CD4-positive, alpha-beta T cell (primary cell): ENCODE measurements around the gene NKD1. TPM values are rescaled to one million over a fixed set of nuclear protein-coding genes. Genes with fewer than 3 reads are reported as not detected.

Experiments
- ATAC-seq: fragments of 200-7000 bp; cut with Tn5 transposase; one replicate; pipeline ENCODE4 v1.10.0; 2022; ENCODE audit warnings: mild to moderate bottlenecking; ENCODE audit not compliant: poor library complexity
- CTCF ChIA-PET: fragments of 350-600 bp; sonication (Branson Sonifier 250); formaldehyde crosslinking; loops from one replicate; lab custom pipeline; 2021; ENCODE audit warnings: antibody characterized with exemption, inconsistent platforms; lab: Charles Lee
- POLR2A ChIA-PET: fragments of 350-600 bp; sonication (Branson Sonifier 250); formaldehyde crosslinking; loops from one replicate; lab custom pipeline; 2021; ENCODE audit warnings: antibody characterized with exemption, inconsistent platforms; lab: Charles Lee
- DNase-seq, 14 experiments: peaks; one replicate each; pipeline ENCODE4 v3.0.0-alpha.2; 2013 to 2020; ENCODE audit warnings: mixed read lengths in 2 of 14
- H3K27ac ChIP-seq, 2 donors: one replicate each; pipeline versions ENCODE4 v1.5.1 to v1.7.0; 2013; ENCODE audit warnings: low read length in 2 of 2, low read depth in 1 of 2, mild to moderate bottlenecking in 1 of 2
- H3K27me3 ChIP-seq, 2 experiments: 1 replicate in 1 of 2; 2 replicates in 1 of 2; pipeline versions ENCODE4 v1.6.1 to v1.7.0; 2013; ENCODE audit warnings: low read length in 2 of 2, control low read depth in 1 of 2, mild to moderate bottlenecking in 1 of 2, moderate library complexity in 1 of 2; ENCODE audit not compliant: insufficient read depth in 2 of 2, control insufficient read depth in 1 of 2
- H3K36me3 ChIP-seq: one replicate; pipeline ENCODE4 v1.6.1; 2013; ENCODE audit warnings: low read length, control low read depth; ENCODE audit not compliant: insufficient read depth
- H3K4me1 ChIP-seq: one replicate; pipeline ENCODE4 v1.6.1; 2013; ENCODE audit warnings: low read length, control low read depth; ENCODE audit not compliant: insufficient read depth
- H3K4me3 ChIP-seq: one replicate; pipeline ENCODE4 v1.5.1; 2013; ENCODE audit warnings: mild to moderate bottlenecking, low read length, moderate library complexity
- H3K9me3 ChIP-seq, 2 experiments: 1 replicate in 1 of 2; 2 replicates in 1 of 2; pipeline versions ENCODE4 v1.6.1 to v1.7.0; 2013; ENCODE audit warnings: low read length in 2 of 2, mild to moderate bottlenecking in 2 of 2, control low read depth in 1 of 2, moderate library complexity in 1 of 2; ENCODE audit not compliant: control insufficient read depth in 1 of 2, insufficient read depth in 1 of 2
- H3K27ac Mint-ChIP-seq: one replicate; pipeline ENCODE4 v1.8.0; 2020; ENCODE audit warnings: mixed read lengths
- H3K27me3 Mint-ChIP-seq: one replicate; pipeline ENCODE4 v1.8.0; 2021; ENCODE audit warnings: mixed read lengths
- H3K36me3 Mint-ChIP-seq: one replicate; pipeline ENCODE4 v1.8.0; 2021; ENCODE audit warnings: low read depth, mixed read lengths
- H3K4me1 Mint-ChIP-seq: one replicate; pipeline ENCODE4 v1.8.0; 2021; ENCODE audit warnings: low read depth, mixed read lengths
- H3K4me3 Mint-ChIP-seq: one replicate; pipeline ENCODE4 v1.8.0; 2020; ENCODE audit warnings: mild to moderate bottlenecking, mixed read lengths
- H3K9me3 Mint-ChIP-seq: one replicate; pipeline ENCODE4 v1.8.0; 2020; ENCODE audit warnings: mixed read lengths
- intact Hi-C, 2 experiments: fragments of 100-400 bp; cut with DNase I in 1 of 2; cut with micrococcal nuclease in 1 of 2; formaldehyde crosslinking; loops; one replicate each; pipeline versions ENCODE4 v1.15.1 to v1.9.0; 2023 to 2025; cut with DNase I, micrococcal nuclease
- total RNA-seq, 174 experiments: library from RNA in 2 of 174; stranded (reverse) in 2 of 174; gene quantifications; one replicate each; pipeline ENCODE4 v1.2.3 and lab custom pipeline; 2021 to 2026
- TF ChIP-seq, protein P1 (sequence below): fragments of 200-600 bp; IDR thresholded peaks from one replicate; pipeline ENCODE4 v1.8.0; 2022; ENCODE audit warnings: antibody characterized with exemption, mild to moderate bottlenecking

NKD1 gene
- total RNA-seq, 2 experiments from 2014 or later: 6.1 to 9.8 TPM

DNA sequence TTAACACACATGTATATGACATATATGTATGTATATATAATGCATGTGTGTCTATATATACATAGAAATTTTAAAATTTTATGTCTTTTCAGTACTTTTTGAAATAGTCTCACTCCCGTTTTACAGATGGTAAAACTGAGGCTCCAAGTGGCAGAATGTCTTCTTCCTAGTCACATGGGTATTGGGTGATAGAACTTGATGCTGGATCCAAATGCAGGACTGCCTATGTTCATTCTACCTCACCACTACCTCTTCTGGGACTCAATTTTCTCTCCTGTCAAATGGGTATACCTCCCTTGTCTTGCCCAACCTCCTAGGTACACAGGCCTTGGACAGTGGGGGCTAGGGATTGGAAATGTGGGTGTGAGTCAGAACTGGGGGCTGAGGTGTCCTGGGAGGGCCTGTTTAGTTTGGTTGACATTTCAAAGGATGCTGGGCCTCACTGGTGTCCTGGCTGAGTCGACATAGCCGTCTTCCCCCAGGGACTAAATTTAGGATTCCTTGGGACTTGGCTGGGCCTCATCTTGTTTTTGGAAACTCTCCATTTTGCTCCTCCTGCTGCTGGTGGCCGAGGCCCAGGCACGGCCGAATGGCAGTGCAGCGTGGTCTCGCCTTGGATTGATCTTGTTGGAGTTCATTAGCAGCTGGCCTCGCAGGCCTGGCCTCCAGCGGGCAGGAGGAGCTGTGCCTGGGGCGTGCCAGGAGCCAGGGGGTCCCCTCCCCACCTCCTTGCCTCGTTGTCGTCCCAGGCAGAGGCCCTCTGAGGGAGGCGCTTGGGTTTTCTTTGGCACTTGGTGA is 25.9 kb downstream of the NKD1 start:
- H3K9me3 ChIP-seq: peaks cover 0 to 3% of the 10 kb centered on the region in 2 experiments
- no peak for DNase-seq
- no peaks in the 10 kb centered on the region for H3K4me1 ChIP-seq
- Mint-ChIP-seq H3K27ac (peak overlapping the region; percentile 52), H3K27me3 (no peaks in the 10 kb centered on the region), H3K4me3 (no peak overlapping the region), H3K9me3 (no peaks in the 10 kb centered on the region), H3K36me3 (peaks cover 33% of the 10 kb centered on the region), H3K4me1 (peaks cover 9% of the 10 kb centered on the region)
- no peak overlapping the region for H3K27ac ChIP-seq
- CTCF ChIA-PET: interaction anchor here (0.7 kb wide), 1 partner anchor 54 kb away, joined by 3 read pairs; no protein-coding TSS in a partner anchor
- no peak overlapping the region for H3K4me3 ChIP-seq
- no peaks in the 10 kb centered on the region for H3K27me3 ChIP-seq
- H3K36me3 ChIP-seq: peaks cover 3% of the 10 kb centered on the region
- no peak for ATAC-seq
- POLR2A ChIA-PET: no interaction called here
- TF ChIP-seq, protein P1, sequence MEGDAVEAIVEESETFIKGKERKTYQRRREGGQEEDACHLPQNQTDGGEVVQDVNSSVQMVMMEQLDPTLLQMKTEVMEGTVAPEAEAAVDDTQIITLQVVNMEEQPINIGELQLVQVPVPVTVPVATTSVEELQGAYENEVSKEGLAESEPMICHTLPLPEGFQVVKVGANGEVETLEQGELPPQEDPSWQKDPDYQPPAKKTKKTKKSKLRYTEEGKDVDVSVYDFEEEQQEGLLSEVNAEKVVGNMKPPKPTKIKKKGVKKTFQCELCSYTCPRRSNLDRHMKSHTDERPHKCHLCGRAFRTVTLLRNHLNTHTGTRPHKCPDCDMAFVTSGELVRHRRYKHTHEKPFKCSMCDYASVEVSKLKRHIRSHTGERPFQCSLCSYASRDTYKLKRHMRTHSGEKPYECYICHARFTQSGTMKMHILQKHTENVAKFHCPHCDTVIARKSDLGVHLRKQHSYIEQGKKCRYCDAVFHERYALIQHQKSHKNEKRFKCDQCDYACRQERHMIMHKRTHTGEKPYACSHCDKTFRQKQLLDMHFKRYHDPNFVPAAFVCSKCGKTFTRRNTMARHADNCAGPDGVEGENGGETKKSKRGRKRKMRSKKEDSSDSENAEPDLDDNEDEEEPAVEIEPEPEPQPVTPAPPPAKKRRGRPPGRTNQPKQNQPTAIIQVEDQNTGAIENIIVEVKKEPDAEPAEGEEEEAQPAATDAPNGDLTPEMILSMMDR: no peak
- intact Hi-C loops: no loop called here

DNA sequence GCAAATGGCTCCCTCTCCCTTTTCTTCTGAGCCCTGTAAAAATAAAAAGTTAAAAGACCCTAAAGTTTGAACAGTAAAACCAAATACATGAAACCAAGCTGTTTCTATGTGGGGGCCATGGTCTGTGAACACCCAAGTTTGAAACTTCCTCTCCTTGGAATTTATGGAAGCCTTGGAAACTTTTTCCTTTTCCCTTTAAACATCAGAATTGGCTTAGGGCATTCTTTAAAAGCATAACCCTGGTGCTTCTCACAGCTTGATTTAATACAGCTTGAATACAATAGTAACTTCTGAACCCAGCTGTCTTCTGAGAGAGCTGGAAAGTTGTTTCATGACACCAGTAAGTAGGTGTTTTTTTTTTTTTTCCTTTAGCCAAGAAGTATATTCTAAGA is 26.5 kb downstream of the NKD1 start:
- TF ChIP-seq, protein P1: no peak
- peaks cover 9% of the 10 kb centered on the region for H3K4me1 Mint-ChIP-seq
- H3K9me3 Mint-ChIP-seq: no peaks in the 10 kb centered on the region
- peaks cover 31% of the 10 kb centered on the region for H3K36me3 Mint-ChIP-seq
- no peak overlapping the region for H3K4me3 Mint-ChIP-seq
- Histone ChIP-seq H3K9me3 (peaks cover 0 to 5% of the 10 kb centered on the region in 2 experiments), H3K27me3 (no peaks in the 10 kb centered on the region), H3K27ac (no peak overlapping the region), H3K4me1 (no peaks in the 10 kb centered on the region), H3K36me3 (peaks cover 4% of the 10 kb centered on the region), H3K4me3 (no peak overlapping the region)
- ChIA-PET CTCF (interaction anchor here (0.7 kb wide), 1 partner anchor 53 kb away, joined by 3 read pairs; no protein-coding TSS in a partner anchor), POLR2A (no interaction called here)
- DNase-seq (no peak), ATAC-seq (no peak)
- H3K27ac Mint-ChIP-seq: no peak overlapping the region
- no peaks in the 10 kb centered on the region for H3K27me3 Mint-ChIP-seq
- intact Hi-C loops: no loop called here

- ChIA-PET CTCF (no interaction called here), POLR2A (no interaction called here)
- Mint-ChIP-seq H3K4me1 (peaks cover 9% of the 10 kb centered on the region), H3K36me3 (peaks cover 28% of the 10 kb centered on the region), H3K27me3 (no peaks in the 10 kb centered on the region), H3K9me3 (no peaks in the 10 kb centered on the region), H3K27ac (no peak overlapping the region), H3K4me3 (no peak overlapping the region)
- TF ChIP-seq, protein P1: no peak
- H3K4me1 ChIP-seq: no peaks in the 10 kb centered on the region
- H3K9me3 ChIP-seq: peaks cover 0 to 5% of the 10 kb centered on the region in 2 experiments
- no peak overlapping the region for H3K4me3 ChIP-seq
- intact Hi-C loops: no loop called here
- H3K27me3 ChIP-seq: no peaks in the 10 kb centered on the region
- no peak for ATAC-seq
- no peak for DNase-seq
- peaks cover 7% of the 10 kb centered on the region for H3K36me3 ChIP-seq
- H3K27ac ChIP-seq: no peak overlapping the region
Measured at GRCh38 chr16:50575743-50576142, 27.5 kb downstream of the NKD1 start.
